ENCODE data around the gene SRSF4.
"Not testable (repeated sequence)": the region's sequence is repeated elsewhere in the genome, so short reads cannot be mapped to it uniquely, and the experiment has no call there.

Gene SRSF4

GRCh38 chr1:29124366-29125236 lies 57.1 kb downstream of the SRSF4 start:
- DNase-seq (ENCODE audit: low read depth in 2 of 2), result peak; percentile 57 to 59

- no peak for DNase-seq (ENCODE audit: low read depth in 2 of 2)
Measured at GRCh38 chr1:29123887-29124365, 57.8 kb downstream of the SRSF4 start, which contains the start of gene TMEM200B. Gene TMEM200B (minus strand): TSS chr1:29123903. CDS start chr1:29121828, 2,075 bp downstream.

- no peak for DNase-seq (ENCODE audit: low read depth in 2 of 2)
Measured at GRCh38 chr1:29123053-29123886, 58.4 kb downstream of the SRSF4 start.

GRCh38 chr1:29122682-29123052 lies 59.0 kb downstream of the SRSF4 start:
- no peak for DNase-seq (ENCODE audit: low read depth in 2 of 2)

- no peak for DNase-seq (ENCODE audit: low read depth in 2 of 2)
Measured at GRCh38 chr1:29121936-29122681, 59.6 kb downstream of the SRSF4 start.

GRCh38 chr1:29121516-29121935 lies 60.2 kb downstream of the SRSF4 start:
- no peak for DNase-seq (ENCODE audit: low read depth in 2 of 2)

- DNase-seq (ENCODE audit: low read depth in 2 of 2), result peak; percentile 54 to 59
Measured at GRCh38 chr1:29120947-29121485, 60.7 kb downstream of the SRSF4 start.

GRCh38 chr1:29120367-29120766 lies 61.3 kb downstream of the SRSF4 start:
- no peak for DNase-seq (ENCODE audit: low read depth in 2 of 2)

GRCh38 chr1:29119121-29119929 lies 62.4 kb downstream of the SRSF4 start:
- DNase-seq (ENCODE audit: low read depth in 2 of 2), result no peak

- DNase-seq (ENCODE audit: low read depth in 2 of 2), result no peak
Measured at GRCh38 chr1:29117381-29117780, 64.3 kb downstream of the SRSF4 start.

- no peak for DNase-seq (ENCODE audit: low read depth in 2 of 2)
Measured at GRCh38 chr1:29114654-29115053, 67.0 kb downstream of the SRSF4 start.

GRCh38 chr1:29113413-29114117 lies 68.1 kb downstream of the SRSF4 start:
- DNase-seq (ENCODE audit: low read depth in 2 of 2), result no peak

GRCh38 chr1:29112705-29113412 lies 68.8 kb downstream of the SRSF4 start:
- no peak for DNase-seq (ENCODE audit: low read depth in 2 of 2)

GRCh38 chr1:29108041-29108440 lies 73.7 kb downstream of the SRSF4 start:
- DNase-seq (ENCODE audit: low read depth in 2 of 2), result not testable (repeated sequence)

GRCh38 chr1:29105822-29106221 lies 75.9 kb downstream of the SRSF4 start:
- no peak for DNase-seq (ENCODE audit: low read depth in 2 of 2)

- no peak for DNase-seq (ENCODE audit: low read depth in 2 of 2)
Measured at GRCh38 chr1:29100487-29100886, 81.2 kb downstream of the SRSF4 start.

- no peak for DNase-seq (ENCODE audit: low read depth in 2 of 2)
Measured at GRCh38 chr1:29099286-29099685, 82.4 kb downstream of the SRSF4 start.
